Measurements from ENCODE around the gene WIPI1. TPM values are rescaled to one million over a fixed set of nuclear protein-coding genes. Genes with fewer than 3 reads are reported as not detected.

WIPI1 gene
- total and polyA plus RNA-seq, 2 experiments from 2014 or later: 67.4 to 79.6 TPM

DNA sequence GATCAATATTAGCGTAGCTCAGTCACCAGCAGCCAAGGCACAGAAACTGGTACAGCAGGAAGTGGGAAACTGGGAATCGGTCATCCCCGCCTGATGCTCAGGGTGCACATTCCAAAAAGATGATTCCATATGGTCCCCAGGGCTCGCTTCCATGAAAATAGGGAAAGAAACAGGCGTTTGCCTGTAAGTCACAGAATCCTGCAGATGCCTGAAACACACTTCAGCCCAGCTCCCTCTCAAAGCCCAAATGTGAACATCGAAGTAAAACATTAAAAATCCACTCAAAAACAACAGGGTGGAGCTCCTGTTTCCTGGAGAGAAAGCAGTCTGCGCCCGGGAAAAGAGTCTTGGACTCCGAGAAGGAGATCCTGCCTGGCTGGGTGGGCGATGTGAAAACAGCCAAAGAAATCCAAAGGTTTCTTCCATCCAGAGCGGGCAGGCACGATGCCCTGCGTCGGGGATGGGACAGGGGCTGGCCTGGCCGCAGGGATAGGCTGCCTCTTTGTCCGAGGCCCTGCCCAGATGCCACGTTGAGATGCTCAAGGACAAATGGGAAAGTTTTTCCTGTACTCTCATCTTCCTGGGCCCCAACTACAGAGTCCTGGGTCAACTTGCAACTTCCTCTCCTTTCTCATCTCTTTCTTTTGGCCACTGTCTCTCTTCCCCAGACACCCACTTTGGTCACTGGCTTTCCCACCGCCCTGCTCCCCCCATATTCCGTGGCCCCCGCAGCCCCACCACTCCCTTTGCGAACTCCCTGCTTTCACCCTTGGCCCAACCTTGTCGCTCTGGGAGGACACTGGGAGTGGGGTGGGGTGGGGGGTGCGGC, 743 bp downstream of the WIPI1 start:
- Histone ChIP-seq H3K79me2 (peaks cover 30% of the 10 kb centered on the region), H3K9me3 (ENCODE audit: low read depth) (no peaks in the 10 kb centered on the region), H3K4me1 (ENCODE audit: insufficient read depth) (no peaks in the 10 kb centered on the region), H3K4me3 (peak overlapping the region; percentile 85), H3K36me3 (replicated peaks; ENCODE audit: insufficient read depth, low read depth) (no peaks in the 10 kb centered on the region), H3K27me3 (no peaks in the 10 kb centered on the region), H3K27ac (peak overlapping the region; percentile 98), H3K4me2 (peak overlapping the region; percentile 82), H2AFZ (peak overlapping the region; percentile 53), H3K9me2 (replicated peaks; ENCODE audit: insufficient read depth) (no peaks in the 10 kb centered on the region), H4K20me1 (ENCODE audit: insufficient read depth, poor library complexity, severe bottlenecking) (no peaks in the 10 kb centered on the region)
- 6% methylated on average over 18 of the region's 23 CpGs for WGBS (ENCODE audit: low lambda C conversion rate, missing lambda C conversion rate)
- DNase-seq (ENCODE audit: low spot score): peak; percentile 90
- TF ChIP-seq, protein P1, sequence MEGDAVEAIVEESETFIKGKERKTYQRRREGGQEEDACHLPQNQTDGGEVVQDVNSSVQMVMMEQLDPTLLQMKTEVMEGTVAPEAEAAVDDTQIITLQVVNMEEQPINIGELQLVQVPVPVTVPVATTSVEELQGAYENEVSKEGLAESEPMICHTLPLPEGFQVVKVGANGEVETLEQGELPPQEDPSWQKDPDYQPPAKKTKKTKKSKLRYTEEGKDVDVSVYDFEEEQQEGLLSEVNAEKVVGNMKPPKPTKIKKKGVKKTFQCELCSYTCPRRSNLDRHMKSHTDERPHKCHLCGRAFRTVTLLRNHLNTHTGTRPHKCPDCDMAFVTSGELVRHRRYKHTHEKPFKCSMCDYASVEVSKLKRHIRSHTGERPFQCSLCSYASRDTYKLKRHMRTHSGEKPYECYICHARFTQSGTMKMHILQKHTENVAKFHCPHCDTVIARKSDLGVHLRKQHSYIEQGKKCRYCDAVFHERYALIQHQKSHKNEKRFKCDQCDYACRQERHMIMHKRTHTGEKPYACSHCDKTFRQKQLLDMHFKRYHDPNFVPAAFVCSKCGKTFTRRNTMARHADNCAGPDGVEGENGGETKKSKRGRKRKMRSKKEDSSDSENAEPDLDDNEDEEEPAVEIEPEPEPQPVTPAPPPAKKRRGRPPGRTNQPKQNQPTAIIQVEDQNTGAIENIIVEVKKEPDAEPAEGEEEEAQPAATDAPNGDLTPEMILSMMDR (IDR thresholded peaks at IDR 0.05; ENCODE audit: poor library complexity): no peak
- TF ChIP-seq EZH2 (IDR thresholded peaks at IDR 0.05; ENCODE audit: borderline replicate concordance) (no peak), EZH2phosphoT487 (IDR thresholded peaks at IDR 0.05; ENCODE audit: low read depth, severe bottlenecking, unreplicated experiment) (no peak)

GRCh38 chr17:68455901-68456338, 1.4 kb downstream of the WIPI1 start:
- H4K20me1 ChIP-seq (ENCODE audit: insufficient read depth, poor library complexity, severe bottlenecking): no peaks in the 10 kb centered on the region
- H3K9me3 ChIP-seq (ENCODE audit: low read depth): no peaks in the 10 kb centered on the region
- no peak overlapping the region for H2AFZ ChIP-seq
- H3K79me2 ChIP-seq: peaks cover 30% of the 10 kb centered on the region
- peak overlapping the region; percentile 5 for H3K4me3 ChIP-seq
- TF ChIP-seq EZH2phosphoT487 (IDR thresholded peaks at IDR 0.05; ENCODE audit: low read depth, severe bottlenecking, unreplicated experiment) (no peak), EZH2 (IDR thresholded peaks at IDR 0.05; ENCODE audit: borderline replicate concordance) (no peak)
- TF ChIP-seq, protein P1 (IDR thresholded peaks at IDR 0.05; ENCODE audit: poor library complexity): no peak
- H3K4me1 ChIP-seq (ENCODE audit: insufficient read depth): no peaks in the 10 kb centered on the region
- no peak for DNase-seq (ENCODE audit: low spot score)
- peak overlapping the region; percentile 98 for H3K27ac ChIP-seq
- H3K36me3 ChIP-seq (replicated peaks; ENCODE audit: insufficient read depth, low read depth): no peaks in the 10 kb centered on the region
- H3K9me2 ChIP-seq (replicated peaks; ENCODE audit: insufficient read depth): no peaks in the 10 kb centered on the region
- peak overlapping the region; percentile 82 for H3K4me2 ChIP-seq
- 43% methylated on average over 4 of the region's 4 CpGs for WGBS (ENCODE audit: low lambda C conversion rate, missing lambda C conversion rate)
- H3K27me3 ChIP-seq: no peaks in the 10 kb centered on the region

- Histone ChIP-seq H4K20me1 (ENCODE audit: insufficient read depth, poor library complexity, severe bottlenecking) (no peaks in the 10 kb centered on the region), H3K79me2 (peaks cover 30% of the 10 kb centered on the region), H3K9me2 (replicated peaks; ENCODE audit: insufficient read depth) (no peaks in the 10 kb centered on the region), H3K9me3 (ENCODE audit: low read depth) (no peaks in the 10 kb centered on the region), H3K4me2 (no peak overlapping the region), H3K4me3 (no peak overlapping the region), H3K36me3 (replicated peaks; ENCODE audit: insufficient read depth, low read depth) (no peaks in the 10 kb centered on the region), H3K27me3 (no peaks in the 10 kb centered on the region), H3K4me1 (ENCODE audit: insufficient read depth) (no peaks in the 10 kb centered on the region), H3K27ac (no peak overlapping the region), H2AFZ (no peak overlapping the region)
- TF ChIP-seq EZH2phosphoT487 (IDR thresholded peaks at IDR 0.05; ENCODE audit: low read depth, severe bottlenecking, unreplicated experiment): no peak
- TF ChIP-seq EZH2 (IDR thresholded peaks at IDR 0.05; ENCODE audit: borderline replicate concordance): no peak
- TF ChIP-seq, protein P1 (IDR thresholded peaks at IDR 0.05; ENCODE audit: poor library complexity): no peak
- 66% methylated on average over 5 of the region's 5 CpGs for WGBS (ENCODE audit: low lambda C conversion rate, missing lambda C conversion rate)
- DNase-seq (ENCODE audit: low spot score): no peak
Observed at GRCh38 chr17:68453991-68454665, 3.2 kb downstream of the WIPI1 start.
